BJ (cell line): ENCODE results near the gene LDLRAD1. TPM values are rescaled to one million over a fixed set of nuclear protein-coding genes. Genes with fewer than 3 reads are reported as not detected.

Experiments used
- CTCF ChIA-PET: fragments of 350-600 bp; formaldehyde crosslinking; extraction: SDS; loops from one replicate; lab custom pipeline; 2021; ENCODE audit warnings: antibody characterized with exemption, inconsistent platforms; lab: Yijun Ruan, JAX
- POLR2A ChIA-PET: fragments of 300-600 bp; sonication (Branson Sonifier 250); formaldehyde crosslinking; extraction: SDS; loops from one replicate; lab custom pipeline; 2021; ENCODE audit warnings: antibody characterized with exemption; lab: Charles Lee
- DNase-seq: peaks from one replicate; pipeline ENCODE4 v3.0.0-alpha.2; 2011; ENCODE audit warnings: low read depth
- H3K27me3 ChIP-seq: 2 replicates; pipeline ENCODE4 v1.6.0; 2011; ENCODE audit warnings: low read length; ENCODE audit not compliant: control insufficient read depth, insufficient read depth
- H3K36me3 ChIP-seq: 2 replicates; pipeline ENCODE4 v1.5.1; 2011; ENCODE audit warnings: low read length; ENCODE audit not compliant: control insufficient read depth, insufficient read depth
- H3K4me3 ChIP-seq: 2 replicates; pipeline ENCODE4 v1.5.1; 2011; ENCODE audit warnings: low read depth, mild to moderate bottlenecking, control low read depth, low read length
- CTCF ChIP-seq: IDR thresholded peaks from 2 replicates; pipeline ENCODE4 v1.5.1; 2011; ENCODE audit warnings: low read depth, mild to moderate bottlenecking, control low read depth, inconsistent platforms, low read length, moderate library complexity; ENCODE audit not compliant: insufficient read depth
- polyA plus RNA-seq: library from polyadenylated mRNA; depleted of rRNA; stranded (reverse); fragments of >200 nt; gene quantifications from 2 replicates; pipeline ENCODE4 v1.2.3, GENCODE V29; 2011; rRNA removed

The LDLRAD1 gene
- polyA plus RNA-seq, 1 experiment, result not detected

- CTCF ChIA-PET, result interaction anchor here (0.8 to 4.0 kb wide), 13 partner anchors 9 to 477 kb away, joined by 3 to 50 read pairs (median 4); no protein-coding TSS in a partner anchor
Observed at GRCh38 chr1:53959664-53960250, 58.2 kb downstream of the LDLRAD1 start.

More at GRCh38 chr1:53959664-53960250, 58.2 kb downstream of the LDLRAD1 start:
- peak; percentile 43 for TF ChIP-seq CTCF
- DNase-seq, result no peak
- no peak overlapping the region for H3K4me3 ChIP-seq
- peaks cover 12% of the 10 kb centered on the region for H3K36me3 ChIP-seq
- H3K27me3 ChIP-seq, result no peaks in the 10 kb centered on the region
- POLR2A ChIA-PET, result no interaction called here

Other genes with a start within 250 kb of the LDLRAD1 start
- 17.5 and 22.7 TPM in 2 replicates for gene NDC1, start 179.9 kb downstream of the LDLRAD1 start, polyA plus RNA-seq
- 40.2 and 55.5 TPM in 2 replicates for gene YIPF1, start 128.4 kb downstream of the LDLRAD1 start, polyA plus RNA-seq
- gene DIO1, start 124.0 kb downstream of the LDLRAD1 start, polyA plus RNA-seq, result not detected in 2 replicates
- gene IFT25, start 72.5 kb downstream of the LDLRAD1 start, polyA plus RNA-seq, result 12.8 and 38.3 TPM in 2 replicates
- gene LRRC42, start 71.8 kb downstream of the LDLRAD1 start, polyA plus RNA-seq, result 52.9 and 54.6 TPM in 2 replicates
- 615 and 873 TPM in 2 replicates for gene TMEM59, start 35.0 kb upstream of the LDLRAD1 start, polyA plus RNA-seq
- 3.7 and 4.1 TPM in 2 replicates for gene TCEANC2, start 35.4 kb upstream of the LDLRAD1 start, polyA plus RNA-seq
- not detected in 2 replicates for gene CDCP2, start 134.8 kb upstream of the LDLRAD1 start, polyA plus RNA-seq
- gene CYB5RL, start 181.8 kb upstream of the LDLRAD1 start, polyA plus RNA-seq, result 3.2 and 4.0 TPM in 2 replicates
- 21.0 and 23.1 TPM in 2 replicates for gene MRPL37, start 182.0 kb upstream of the LDLRAD1 start, polyA plus RNA-seq